ENCODE measurements around the gene HCFC1. TPM values are rescaled to one million over a fixed set of nuclear protein-coding genes. Genes with fewer than 3 reads are reported as not detected.

HCFC1 gene
- polyA plus RNA-seq, 3 donors: 1.9 to 21.8 (median 3.8) TPM

- peaks cover 53% of the 10 kb centered on the region for H3K4me1 Mint-ChIP-seq
- no peaks in the 10 kb centered on the region for H3K36me3 ChIP-seq (replicated peaks in 1 of 2; ENCODE audit: control insufficient read depth in 1 of 2, insufficient read depth in 2 of 2, low read length in 2 of 2)
- H3K4me2 ChIP-seq (replicated peaks; ENCODE audit: extremely low read depth, low read length, poor library complexity, severe bottlenecking): peak overlapping the region; percentile 44
- peak overlapping the region in 6 of 7 donors; percentile 30 to 88 (median 81) for H3K27ac Mint-ChIP-seq
- H3K9ac ChIP-seq (ENCODE audit: insufficient read depth, low read length, poor library complexity, severe bottlenecking): no peak overlapping the region
- no peak overlapping the region for H2AFZ ChIP-seq (ENCODE audit: insufficient read depth, low read depth, low read length, poor library complexity, severe bottlenecking)
- peaks cover 0 to 2% of the 10 kb centered on the region in 2 donors for H3K27me3 ChIP-seq (ENCODE audit: control insufficient read depth in 2 of 2, insufficient read depth in 2 of 2, low read length in 2 of 2)
- peak overlapping the region in 1 of 2 donors; percentile 67 for H3K27ac ChIP-seq (ENCODE audit: low read depth in 1 of 2, low read length in 2 of 2)
- H3K9me3 Mint-ChIP-seq: peaks cover 0 to 4% (median 0%) of the 10 kb centered on the region in 7 donors
- H3K36me3 Mint-ChIP-seq: no peaks in the 10 kb centered on the region
- peak overlapping the region in 1 of 3 experiments; percentile 42 for H3K4me3 ChIP-seq (replicated peaks in 1 of 3; ENCODE audit: low read depth in 2 of 3, low read length in 3 of 3)
- H3K79me2 ChIP-seq (ENCODE audit: insufficient read depth, low read length): no peaks in the 10 kb centered on the region
- 42% methylated on average over 3 of the region's 8 CpGs for WGBS (ENCODE audit: insufficient coverage)
- H3K4me1 ChIP-seq (ENCODE audit: control insufficient read depth in 1 of 2, insufficient read depth in 2 of 2, low read length in 2 of 2): peaks cover 53 to 55% of the 10 kb centered on the region in 2 donors
- peaks cover 9% of the 10 kb centered on the region for H4K20me1 ChIP-seq (ENCODE audit: insufficient read depth, low read length)
- no peaks in the 10 kb centered on the region for H3K9me3 ChIP-seq (replicated peaks in 1 of 2; ENCODE audit: control insufficient read depth in 1 of 2, insufficient read depth in 1 of 2, low read length in 2 of 2)
- no peak for TF ChIP-seq CTCF (IDR thresholded peaks at IDR 0.05)
- intact Hi-C loops (cut with micrococcal nuclease): no loop called here
- no peak overlapping the region for H3K4me3 Mint-ChIP-seq
- no peak for DNase-seq
- peaks cover under 1 to 45% (median 3%) of the 10 kb centered on the region in 3 donors for H3K27me3 Mint-ChIP-seq (ENCODE audit: low read depth in 3 of 3)
Measured at GRCh38 chrX:153901753-153902140, 69.9 kb downstream of the HCFC1 start.

- Histone ChIP-seq H3K4me2 (replicated peaks; ENCODE audit: extremely low read depth, low read length, poor library complexity, severe bottlenecking) (peak overlapping the region; percentile 44), H3K79me2 (ENCODE audit: insufficient read depth, low read length) (no peaks in the 10 kb centered on the region), H3K9me3 (replicated peaks in 1 of 2; ENCODE audit: control insufficient read depth in 1 of 2, insufficient read depth in 1 of 2, low read length in 2 of 2) (peaks cover 0 to 6% of the 10 kb centered on the region in 2 donors), H3K4me3 (replicated peaks in 1 of 3; ENCODE audit: low read depth in 2 of 3, low read length in 3 of 3) (peak overlapping the region in 1 of 3 experiments; percentile 42), H4K20me1 (ENCODE audit: insufficient read depth, low read length) (peaks cover 3% of the 10 kb centered on the region), H2AFZ (ENCODE audit: insufficient read depth, low read depth, low read length, poor library complexity, severe bottlenecking) (no peak overlapping the region), H3K36me3 (replicated peaks in 1 of 2; ENCODE audit: control insufficient read depth in 1 of 2, insufficient read depth in 2 of 2, low read length in 2 of 2) (no peaks in the 10 kb centered on the region), H3K27ac (ENCODE audit: low read depth in 1 of 2, low read length in 2 of 2) (peak overlapping the region; percentile 59 to 67), H3K4me1 (ENCODE audit: control insufficient read depth in 1 of 2, insufficient read depth in 2 of 2, low read length in 2 of 2) (peaks cover 53 to 55% of the 10 kb centered on the region in 2 donors), H3K9ac (ENCODE audit: insufficient read depth, low read length, poor library complexity, severe bottlenecking) (no peak overlapping the region), H3K27me3 (ENCODE audit: control insufficient read depth in 2 of 2, insufficient read depth in 2 of 2, low read length in 2 of 2) (peaks cover 0 to 5% of the 10 kb centered on the region in 2 donors)
- no peak for TF ChIP-seq CTCF (IDR thresholded peaks at IDR 0.05)
- intact Hi-C loops (cut with micrococcal nuclease): no loop called here
- Mint-ChIP-seq H3K4me3 (peak overlapping the region; percentile 45 to 73), H3K9me3 (peaks cover 0 to 6% (median 1%) of the 10 kb centered on the region in 7 donors), H3K27me3 (ENCODE audit: low read depth in 3 of 3) (peaks cover 3 to 45% (median 4%) of the 10 kb centered on the region in 3 donors), H3K4me1 (peaks cover 49% of the 10 kb centered on the region), H3K36me3 (no peaks in the 10 kb centered on the region), H3K27ac (peak overlapping the region; percentile 80 to 88 (median 81))
- WGBS (ENCODE audit: insufficient coverage): 14% methylated on average over 3 of the region's 26 CpGs
- DNase-seq: peak; percentile 78 to 88 (median 82)
Measured at GRCh38 chrX:153900831-153901752, 70.5 kb downstream of the HCFC1 start.

Data from CD14-positive monocyte (primary cell).